Measurements from ENCODE around the gene HMX1.

The HMX1 gene

GRCh38 chr4:8817813-8818062 is 53.9 kb downstream of the HMX1 start:
- H3K36me3 ChIP-seq, result no peaks in the 10 kb centered on the region
- TF ChIP-seq CTCF (IDR thresholded peaks at IDR 0.05; ENCODE audit: low read depth, low read length), result no peak
- H3K27me3 ChIP-seq (ENCODE audit: insufficient read depth, low read depth, severe bottlenecking), result no peaks in the 10 kb centered on the region
- no peak overlapping the region for H3K4me3 ChIP-seq (ENCODE audit: low read depth, low read length)
- no peak for DNase-seq
- H3K9me3 ChIP-seq (ENCODE audit: severe bottlenecking), result no peaks in the 10 kb centered on the region
- H3K27ac ChIP-seq, result no peak overlapping the region

GRCh38 chr4:8817096-8817812 is 54.4 kb downstream of the HMX1 start:
- no peaks in the 10 kb centered on the region for H3K9me3 ChIP-seq (ENCODE audit: severe bottlenecking)
- H3K27ac ChIP-seq, result no peak overlapping the region
- no peaks in the 10 kb centered on the region for H3K27me3 ChIP-seq (ENCODE audit: insufficient read depth, low read depth, severe bottlenecking)
- DNase-seq, result no peak
- no peaks in the 10 kb centered on the region for H3K36me3 ChIP-seq
- H3K4me3 ChIP-seq (ENCODE audit: low read depth, low read length), result no peak overlapping the region
- TF ChIP-seq CTCF (IDR thresholded peaks at IDR 0.05; ENCODE audit: low read depth, low read length), result no peak
